Measurements from ENCODE around the gene RAD51AP2.
"Not testable (repeated sequence)": the region's sequence is repeated elsewhere in the genome, so short reads cannot be mapped to it uniquely, and the experiment has no call there.

RAD51AP2 gene

GRCh38 chr2:17518212-17519154 is at the start of gene RAD51AP2:
TSS of gene RAD51AP2 (minus strand) at chr2:17518440. CDS start at chr2:17518415, 25 bp downstream.
- in situ Hi-C loops (cut with MboI; ENCODE audit: low sequenced_read_pairs), result no loop called here

GRCh38 chr2:17565726-17566125 is 47.5 kb upstream of the RAD51AP2 start:
- in situ Hi-C loops (cut with MboI; ENCODE audit: low sequenced_read_pairs), result not testable (repeated sequence)

- in situ Hi-C loops (cut with MboI; ENCODE audit: low sequenced_read_pairs), result no loop called here
Measured at GRCh38 chr2:17558878-17559277, 40.6 kb upstream of the RAD51AP2 start.

- in situ Hi-C loops (cut with MboI; ENCODE audit: low sequenced_read_pairs), result no loop called here
Measured at GRCh38 chr2:17558053-17558452, 39.8 kb upstream of the RAD51AP2 start.

GRCh38 chr2:17557596-17557995 is 39.4 kb upstream of the RAD51AP2 start:
- in situ Hi-C loops (cut with MboI; ENCODE audit: low sequenced_read_pairs), result no loop called here

- in situ Hi-C loops (cut with MboI; ENCODE audit: low sequenced_read_pairs), result no loop called here
Measured at GRCh38 chr2:17555150-17555549, 36.9 kb upstream of the RAD51AP2 start.

GRCh38 chr2:17550907-17551306 is 32.7 kb upstream of the RAD51AP2 start:
- in situ Hi-C loops (cut with MboI; ENCODE audit: low sequenced_read_pairs), result no loop called here

- in situ Hi-C loops (cut with MboI; ENCODE audit: low sequenced_read_pairs), result no loop called here
Measured at GRCh38 chr2:17547737-17548136, 29.5 kb upstream of the RAD51AP2 start.

- in situ Hi-C loops (cut with MboI; ENCODE audit: low sequenced_read_pairs), result no loop called here
Measured at GRCh38 chr2:17547237-17547636, 29.0 kb upstream of the RAD51AP2 start.

GRCh38 chr2:17545680-17546613 is 27.7 kb upstream of the RAD51AP2 start:
- in situ Hi-C loops (cut with MboI; ENCODE audit: low sequenced_read_pairs), result no loop called here

- in situ Hi-C loops (cut with MboI; ENCODE audit: low sequenced_read_pairs), result no loop called here
Measured at GRCh38 chr2:17544256-17544655, 26.0 kb upstream of the RAD51AP2 start.

- in situ Hi-C loops (cut with MboI; ENCODE audit: low sequenced_read_pairs), result no loop called here
Measured at GRCh38 chr2:17543848-17544247, 25.6 kb upstream of the RAD51AP2 start.

GRCh38 chr2:17543131-17543660 is 25.0 kb upstream of the RAD51AP2 start:
- in situ Hi-C loops (cut with MboI; ENCODE audit: low sequenced_read_pairs), result no loop called here

- in situ Hi-C loops (cut with MboI; ENCODE audit: low sequenced_read_pairs), result no loop called here
Measured at GRCh38 chr2:17542471-17542870, 24.2 kb upstream of the RAD51AP2 start.

GRCh38 chr2:17541531-17541950 is 23.3 kb upstream of the RAD51AP2 start:
- in situ Hi-C loops (cut with MboI; ENCODE audit: low sequenced_read_pairs), result no loop called here

- in situ Hi-C loops (cut with MboI; ENCODE audit: low sequenced_read_pairs), result no loop called here
Measured at GRCh38 chr2:17540813-17541530, 22.7 kb upstream of the RAD51AP2 start.

- in situ Hi-C loops (cut with MboI; ENCODE audit: low sequenced_read_pairs), result no loop called here
Measured at GRCh38 chr2:17540093-17540812, 22.0 kb upstream of the RAD51AP2 start, which contains the start of gene VSNL1. TSS of gene VSNL1 (plus strand) at chr2:17540696. CDS start at chr2:17592075, 51,379 bp downstream.

- in situ Hi-C loops (cut with MboI; ENCODE audit: low sequenced_read_pairs), result no loop called here
Measured at GRCh38 chr2:17539611-17540092, 21.4 kb upstream of the RAD51AP2 start.

GRCh38 chr2:17538844-17539554 is 20.8 kb upstream of the RAD51AP2 start:
- in situ Hi-C loops (cut with MboI; ENCODE audit: low sequenced_read_pairs), result no loop called here

Measured in HL-60/S4 treated with retinoic acid at 250 ng/mL for 4 days and 3 days (cell line).